Thyroid gland (tissue), 4 donors: Measurements from ENCODE around the gene JAKMIP1. TPM values are rescaled to one million over a fixed set of nuclear protein-coding genes. Genes with fewer than 3 reads are reported as not detected.

Source experiments
- DNase-seq, 2 donors: peaks; one replicate each; pipeline ENCODE4 v3.0.0-alpha.2; 2019
- H3K27ac ChIP-seq, 3 donors: fragments of 200-600 bp; sonication (generic); 1 replicate in 2 of 3; 2 replicates in 1 of 3; pipeline ENCODE4 v1.5.1; 2016 to 2019; ENCODE audit warnings: mild to moderate bottlenecking in 1 of 3, moderate library complexity in 1 of 3
- H3K27me3 ChIP-seq: fragments of 200-600 bp; sonication (generic); one replicate; pipeline ENCODE4 v1.5.1; 2019
- H3K36me3 ChIP-seq, 2 donors: fragments of 200-600 bp; sonication (generic); one replicate each; pipeline ENCODE4 v1.5.1; 2016 to 2019
- H3K4me1 ChIP-seq, 2 donors: fragments of 200-600 bp; sonication (generic); one replicate each; pipeline ENCODE4 v1.5.1; 2017 to 2019
- H3K4me3 ChIP-seq, 3 donors: fragments of 200-600 bp; sonication (generic); replicated peaks in 1 of 3; 1 replicate in 2 of 3; 2 replicates in 1 of 3; pipeline ENCODE4 v1.5.1; 2016; ENCODE audit warnings: mild to moderate bottlenecking in 1 of 3
- H3K9me3 ChIP-seq: fragments of 200-600 bp; sonication (generic); one replicate; pipeline ENCODE4 v1.5.1; 2017
- POLR2A ChIP-seq, 2 donors: fragments of 450-650 bp; IDR thresholded peaks; one replicate each; pipeline ENCODE4 v1.6.1; 2017; ENCODE audit warnings: antibody characterized with exemption in 2 of 2, mild to moderate bottlenecking in 2 of 2, moderate library complexity in 1 of 2
- WGBS, 2 donors: methylation state at CpG; one replicate each; pipeline ENCODE4 v1.1.5; 2017; 5-methylcytosine and 5-hydroxymethylcytosine counted together
- intact Hi-C: fragments of 100-400 bp; cut with DNase I; formaldehyde crosslinking; loops from one replicate; pipeline ENCODE4 v1.15.1; 2023
- total RNA-seq, 4 donors: library from RNA; depleted of rRNA; stranded (reverse); fragments of >200 nt; gene quantifications; one replicate each; pipeline ENCODE4 v1.2.3, GENCODE V29; 2016
- TF ChIP-seq, protein P1 (sequence below), 6 experiments: fragments of 200-600 bp in 3 of 6; fragments of 450-650 bp in 3 of 6; sonication (generic) in 3 of 6; IDR thresholded peaks; one replicate each; pipeline ENCODE4 v1.5.1; 2016 to 2019; ENCODE audit warnings: antibody characterized with exemption in 6 of 6, mild to moderate bottlenecking in 2 of 6, inconsistent platforms in 1 of 6, moderate library complexity in 1 of 6

JAKMIP1 gene
- total RNA-seq, 4 donors from 2014 or later, result 0.67 to 1.9 (median 1.1) TPM

DNA sequence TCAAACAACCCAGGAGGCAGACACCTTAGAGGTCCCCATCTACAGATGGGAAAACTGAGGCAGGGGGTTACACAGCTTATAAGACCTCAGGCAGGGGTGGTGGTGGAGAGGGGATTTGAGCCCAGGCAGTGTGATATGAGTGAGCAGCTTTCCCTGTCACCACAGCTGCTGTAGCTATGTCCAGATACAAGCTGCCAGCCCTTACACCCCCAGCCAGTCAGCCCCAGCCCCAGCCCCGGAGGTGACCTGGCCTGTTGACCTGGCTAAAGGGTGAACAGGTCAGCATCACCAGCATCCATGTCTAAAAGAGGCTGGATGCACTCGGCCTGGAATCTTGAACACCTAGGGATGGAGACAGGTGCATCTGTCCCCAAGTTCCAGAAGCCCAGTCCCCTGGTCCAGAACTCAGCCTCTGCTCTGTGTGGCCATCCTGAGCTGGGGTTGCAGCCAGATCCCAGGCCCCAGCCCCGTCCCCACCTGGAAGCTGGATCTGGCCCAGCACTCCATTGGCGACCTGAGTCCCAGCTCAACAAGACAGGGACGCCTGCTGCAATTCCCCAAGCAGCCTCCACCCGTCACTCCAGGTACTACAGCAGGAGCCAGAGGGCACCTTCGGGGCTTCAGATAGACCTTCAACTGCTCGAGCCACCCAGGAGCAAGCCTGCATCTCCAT, 89.5 kb downstream of the JAKMIP1 start:
- Histone ChIP-seq H3K27ac (no peak overlapping the region), H3K27me3 (no peaks in the 10 kb centered on the region), H3K4me3 (no peak overlapping the region), H3K4me1 (no peaks in the 10 kb centered on the region), H3K36me3 (no peaks in the 10 kb centered on the region), H3K9me3 (no peaks in the 10 kb centered on the region)
- WGBS, 2 donors, result 86 to 93% methylated on average over 5 to 7 of the region's 8 CpGs
- no peak for TF ChIP-seq POLR2A (IDR thresholded peaks at IDR 0.05)
- TF ChIP-seq, protein P1, sequence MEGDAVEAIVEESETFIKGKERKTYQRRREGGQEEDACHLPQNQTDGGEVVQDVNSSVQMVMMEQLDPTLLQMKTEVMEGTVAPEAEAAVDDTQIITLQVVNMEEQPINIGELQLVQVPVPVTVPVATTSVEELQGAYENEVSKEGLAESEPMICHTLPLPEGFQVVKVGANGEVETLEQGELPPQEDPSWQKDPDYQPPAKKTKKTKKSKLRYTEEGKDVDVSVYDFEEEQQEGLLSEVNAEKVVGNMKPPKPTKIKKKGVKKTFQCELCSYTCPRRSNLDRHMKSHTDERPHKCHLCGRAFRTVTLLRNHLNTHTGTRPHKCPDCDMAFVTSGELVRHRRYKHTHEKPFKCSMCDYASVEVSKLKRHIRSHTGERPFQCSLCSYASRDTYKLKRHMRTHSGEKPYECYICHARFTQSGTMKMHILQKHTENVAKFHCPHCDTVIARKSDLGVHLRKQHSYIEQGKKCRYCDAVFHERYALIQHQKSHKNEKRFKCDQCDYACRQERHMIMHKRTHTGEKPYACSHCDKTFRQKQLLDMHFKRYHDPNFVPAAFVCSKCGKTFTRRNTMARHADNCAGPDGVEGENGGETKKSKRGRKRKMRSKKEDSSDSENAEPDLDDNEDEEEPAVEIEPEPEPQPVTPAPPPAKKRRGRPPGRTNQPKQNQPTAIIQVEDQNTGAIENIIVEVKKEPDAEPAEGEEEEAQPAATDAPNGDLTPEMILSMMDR (IDR thresholded peaks at IDR 0.05), result no peak
- no peak for DNase-seq
- intact Hi-C loops, result no loop called here

DNA sequence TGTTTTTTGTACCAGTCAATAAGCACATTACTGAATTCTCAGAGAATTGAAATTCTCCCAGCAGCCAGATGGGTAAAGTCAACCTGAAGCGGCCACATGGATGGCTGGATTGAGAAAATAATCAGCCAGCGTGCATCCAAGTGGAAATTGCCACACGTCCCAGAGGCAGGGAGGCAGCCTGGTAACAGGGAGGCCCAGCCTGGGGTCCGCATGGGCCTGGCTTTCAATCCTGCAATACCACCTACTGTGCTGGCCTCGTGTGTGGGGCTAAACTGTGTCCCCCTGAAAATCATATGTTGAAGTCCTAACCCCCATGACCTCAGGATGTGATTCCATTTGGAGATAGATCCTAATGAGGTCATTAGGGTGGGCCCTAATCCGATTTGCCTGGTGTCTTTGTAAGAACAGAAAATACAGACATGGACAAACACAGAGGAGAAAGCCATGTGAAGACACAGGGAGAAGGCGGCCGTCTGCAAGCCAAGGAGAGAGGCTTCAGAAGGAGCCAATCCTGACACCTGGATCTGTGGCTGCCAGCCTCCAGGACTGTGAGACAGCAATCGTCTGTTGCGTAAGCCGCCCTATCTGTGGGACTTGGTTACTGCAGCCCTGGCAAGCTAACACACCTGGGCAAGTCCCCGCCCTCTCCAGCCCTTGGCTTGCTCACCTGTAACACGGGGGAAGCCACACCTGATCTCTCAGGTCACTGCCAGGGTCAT, 90.3 kb downstream of the JAKMIP1 start:
- TF ChIP-seq, protein P1 (IDR thresholded peaks at IDR 0.05), result peak in 4 of 6 experiments; percentile 29 to 46 (median 39)
- TF ChIP-seq POLR2A (IDR thresholded peaks at IDR 0.05), result no peak
- Histone ChIP-seq H3K4me1 (no peaks in the 10 kb centered on the region), H3K27me3 (peaks cover 5% of the 10 kb centered on the region), H3K36me3 (no peaks in the 10 kb centered on the region), H3K27ac (no peak overlapping the region), H3K4me3 (no peak overlapping the region), H3K9me3 (no peaks in the 10 kb centered on the region)
- 58 to 63% methylated on average over 9 to 13 of the region's 13 CpGs for WGBS, 2 donors
- intact Hi-C loops, result no loop called here
- peak; percentile 54 to 56 for DNase-seq

DNA sequence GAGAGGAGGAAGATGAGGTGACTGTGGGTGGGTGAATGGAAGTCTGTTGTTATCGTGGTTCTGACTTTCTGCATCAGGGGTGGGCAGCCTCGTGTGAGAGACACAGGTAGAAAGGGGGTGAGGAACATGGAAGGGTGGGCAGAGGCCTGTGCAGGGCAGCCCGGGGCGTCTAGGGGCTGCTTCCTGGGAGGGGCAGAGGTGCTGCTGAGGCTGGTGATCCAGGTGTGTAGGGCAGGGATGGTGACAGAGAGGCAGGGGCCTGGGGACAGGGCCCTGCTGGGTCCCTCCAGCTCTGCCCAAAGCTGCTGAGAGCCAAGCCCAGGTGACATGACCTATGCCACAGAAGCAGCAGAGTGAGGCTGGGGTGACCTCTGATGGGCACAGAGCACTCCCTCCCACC, 92.5 kb downstream of the JAKMIP1 start:
- Histone ChIP-seq H3K4me1 (no peaks in the 10 kb centered on the region), H3K27me3 (peaks cover 6% of the 10 kb centered on the region), H3K36me3 (no peaks in the 10 kb centered on the region), H3K9me3 (no peaks in the 10 kb centered on the region), H3K27ac (no peak overlapping the region), H3K4me3 (no peak overlapping the region)
- no peak for DNase-seq
- intact Hi-C loops, result no loop called here
- TF ChIP-seq, protein P1 (IDR thresholded peaks at IDR 0.05), result no peak
- no peak for TF ChIP-seq POLR2A (IDR thresholded peaks at IDR 0.05)
- 73 to 82% methylated on average over 3 to 4 of the region's 4 CpGs for WGBS, 2 donors

DNA sequence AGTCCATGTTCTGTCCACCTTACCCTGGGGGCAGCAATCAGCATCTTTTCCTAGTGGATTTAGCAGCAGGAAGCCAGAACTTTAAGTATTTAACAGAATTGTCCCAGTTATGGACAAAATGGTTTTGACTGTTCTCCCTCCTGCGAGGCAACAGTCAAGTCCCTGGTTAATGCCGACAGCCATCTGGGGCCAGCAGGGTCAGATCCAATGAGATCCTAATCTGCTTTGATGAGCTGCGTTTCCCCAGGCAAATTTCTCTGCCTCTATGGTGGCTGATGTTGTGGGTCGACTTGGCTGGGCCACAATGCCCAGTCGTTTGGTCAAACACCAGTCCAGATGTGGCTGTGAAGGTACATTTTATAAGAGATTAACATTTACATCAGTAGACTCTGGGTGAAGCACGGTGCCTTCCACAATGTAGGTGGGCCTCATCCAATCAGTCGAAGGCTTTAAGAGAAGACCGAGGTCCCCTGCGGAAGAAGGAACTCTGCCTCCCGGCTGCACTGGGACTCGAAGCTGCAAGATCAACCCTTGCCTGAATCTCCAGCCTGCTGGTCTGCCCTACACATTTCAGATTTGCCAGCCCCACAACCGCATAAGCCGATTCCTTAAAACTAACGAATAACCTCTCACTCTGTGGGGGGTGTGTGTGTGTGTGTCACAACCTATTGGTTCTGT, 93.1 kb downstream of the JAKMIP1 start:
- 90 to 94% methylated on average over 12 to 14 of the region's 14 CpGs for WGBS, 2 donors
- DNase-seq, result no peak
- Histone ChIP-seq H3K4me1 (no peaks in the 10 kb centered on the region), H3K4me3 (no peak overlapping the region), H3K9me3 (no peaks in the 10 kb centered on the region), H3K27me3 (peaks cover 6% of the 10 kb centered on the region), H3K36me3 (no peaks in the 10 kb centered on the region), H3K27ac (no peak overlapping the region)
- TF ChIP-seq POLR2A (IDR thresholded peaks at IDR 0.05), result no peak
- TF ChIP-seq, protein P1 (IDR thresholded peaks at IDR 0.05), result no peak
- intact Hi-C loops, result no loop called here

DNA sequence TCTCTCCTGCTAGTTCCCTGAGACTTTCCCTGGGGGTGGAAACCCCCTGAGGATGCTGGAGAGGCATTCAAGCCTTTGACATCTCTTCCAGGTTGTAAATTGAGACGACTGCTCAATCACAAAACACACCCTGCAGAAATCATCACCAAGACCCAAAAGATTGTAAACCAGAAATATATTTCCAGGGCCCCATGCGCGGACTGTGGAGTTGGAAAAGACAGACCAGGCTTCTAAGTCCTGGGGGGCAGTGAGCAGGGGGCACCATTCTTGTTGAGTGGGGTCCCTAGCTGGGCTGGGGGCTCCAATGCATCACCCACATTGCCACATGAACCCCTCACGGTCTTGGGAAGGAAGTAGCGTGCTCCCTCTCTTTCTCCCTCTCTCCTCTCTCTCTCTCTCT, 94.2 kb downstream of the JAKMIP1 start:
- Histone ChIP-seq H3K36me3 (no peaks in the 10 kb centered on the region), H3K27ac (no peak overlapping the region), H3K4me1 (no peaks in the 10 kb centered on the region), H3K9me3 (no peaks in the 10 kb centered on the region), H3K4me3 (no peak overlapping the region), H3K27me3 (peaks cover 6% of the 10 kb centered on the region)
- no peak for DNase-seq
- intact Hi-C loops, result no loop called here
- 78 to 83% methylated on average over 5 of the region's 5 CpGs for whole genome bisulfite sequencing, 2 donors
- TF ChIP-seq POLR2A (IDR thresholded peaks at IDR 0.05), result no peak
- TF ChIP-seq, protein P1 (IDR thresholded peaks at IDR 0.05), result no peak
